GM18868 (cell line): ENCODE results near the gene DGKG.

Experiments used
- ATAC-seq: cut with Tn5 transposase; IDR thresholded peaks from one replicate; pipeline ENCODE4 v1.9.1; 2021; ENCODE audit warnings: mild to moderate bottlenecking, moderate library complexity; ENCODE audit not compliant: unreplicated experiment

Gene DGKG

GRCh38 chr3:186151077-186151971, 210.7 kb downstream of the DGKG start:
- peak; percentile 32 for ATAC-seq

- no peak for ATAC-seq
Observed at GRCh38 chr3:186150041-186150830, 211.8 kb downstream of the DGKG start.

GRCh38 chr3:186149319-186149960, 212.6 kb downstream of the DGKG start:
- ATAC-seq, result no peak

GRCh38 chr3:186144257-186144656, 217.8 kb downstream of the DGKG start:
- no peak for ATAC-seq

GRCh38 chr3:186143250-186143649, 218.8 kb downstream of the DGKG start:
- no peak for ATAC-seq

- ATAC-seq, result no peak
Observed at GRCh38 chr3:186142393-186142932, 219.6 kb downstream of the DGKG start.

- ATAC-seq, result no peak
Observed at GRCh38 chr3:186141790-186142189, 220.2 kb downstream of the DGKG start.

GRCh38 chr3:186138272-186138981, 223.6 kb downstream of the DGKG start:
- ATAC-seq, result no peak

- no peak for ATAC-seq
Observed at GRCh38 chr3:186137051-186137685, 224.9 kb downstream of the DGKG start.

GRCh38 chr3:186133980-186134379, 228.1 kb downstream of the DGKG start:
- no peak for ATAC-seq

GRCh38 chr3:186132487-186132886, 229.5 kb downstream of the DGKG start:
- ATAC-seq, result no peak

- no peak for ATAC-seq
Observed at GRCh38 chr3:186129206-186129605, 232.8 kb downstream of the DGKG start.

- ATAC-seq, result no peak
Observed at GRCh38 chr3:186128158-186128557, 233.9 kb downstream of the DGKG start.

GRCh38 chr3:186127463-186127862, 234.6 kb downstream of the DGKG start:
- no peak for ATAC-seq

- no peak for ATAC-seq
Observed at GRCh38 chr3:186125118-186125517, 236.9 kb downstream of the DGKG start.

- ATAC-seq, result no peak
Observed at GRCh38 chr3:186124592-186124991, 237.4 kb downstream of the DGKG start.

GRCh38 chr3:186123012-186123411, 239.0 kb downstream of the DGKG start:
- no peak for ATAC-seq

GRCh38 chr3:186121968-186122367, 240.1 kb downstream of the DGKG start:
- no peak for ATAC-seq

GRCh38 chr3:186121278-186121677, 240.8 kb downstream of the DGKG start:
- no peak for ATAC-seq

GRCh38 chr3:186119499-186119898, 242.5 kb downstream of the DGKG start:
- ATAC-seq, result no peak
